Fibroblast of lung (primary cell): ENCODE data around the gene MRPS6. TPM values are rescaled to one million over a fixed set of nuclear protein-coding genes. Genes with fewer than 3 reads are reported as not detected.

Source experiments
- DNase-seq, 2 donors: peaks; one replicate each; pipeline versions ENCODE4 v3.0.0 to v3.0.0-alpha.2; 2010; ENCODE audit warnings: low read depth in 2 of 2
- H2AFZ ChIP-seq: 2 replicates; pipeline ENCODE4 v1.5.1; 2012; ENCODE audit warnings: low read length, control low read depth, inconsistent platforms
- H3K27ac ChIP-seq: 2 replicates; pipeline ENCODE4 v1.5.1; 2011; ENCODE audit warnings: low read length, control low read depth; ENCODE audit not compliant: insufficient read depth
- H3K27me3 ChIP-seq: 2 replicates; pipeline ENCODE4 v1.5.1; 2011; ENCODE audit warnings: mild to moderate bottlenecking, low read length; ENCODE audit not compliant: control insufficient read depth, insufficient read depth
- H3K36me3 ChIP-seq: 2 replicates; pipeline ENCODE4 v1.5.1; 2011; ENCODE audit warnings: low read length; ENCODE audit not compliant: control insufficient read depth, insufficient read depth
- H3K4me1 ChIP-seq: 2 replicates; pipeline ENCODE4 v1.5.1; 2011; ENCODE audit warnings: low read length; ENCODE audit not compliant: control insufficient read depth, insufficient read depth; ENCODE audit errors: extremely low read depth
- H3K4me2 ChIP-seq: 2 replicates; pipeline ENCODE4 v1.5.1; 2011; ENCODE audit warnings: low read length, control low read depth; ENCODE audit not compliant: insufficient read depth; ENCODE audit errors: extremely low read depth
- H3K4me3 ChIP-seq, 4 experiments: fragments of 200-600 bp in 1 of 4; sonication (generic) in 1 of 4; replicated peaks in 1 of 4; 2 replicates each; pipeline ENCODE4 v1.5.1; 2011 to 2016; ENCODE audit warnings: low read length in 4 of 4, low read depth in 3 of 4, mild to moderate bottlenecking in 3 of 4, control low read depth in 2 of 4, inconsistent platforms in 1 of 4, mixed read lengths in 1 of 4; ENCODE audit not compliant: insufficient read depth in 1 of 4; ENCODE audit errors: control extremely low read depth in 1 of 4
- H3K79me2 ChIP-seq: 2 replicates; pipeline ENCODE4 v1.5.1; 2012; ENCODE audit warnings: mild to moderate bottlenecking, low read length, inconsistent platforms; ENCODE audit not compliant: control insufficient read depth, insufficient read depth
- H3K9ac ChIP-seq: 2 replicates; pipeline ENCODE4 v1.5.1; 2011; ENCODE audit warnings: mild to moderate bottlenecking, low read length, control low read depth; ENCODE audit not compliant: insufficient read depth
- H3K9me3 ChIP-seq: 2 replicates; pipeline ENCODE4 v1.5.1; 2012; ENCODE audit warnings: low read depth, low read length; ENCODE audit not compliant: control insufficient read depth, insufficient read depth
- H4K20me1 ChIP-seq: 2 replicates; pipeline ENCODE4 v1.5.1; 2011; ENCODE audit warnings: low read length; ENCODE audit not compliant: control insufficient read depth, insufficient read depth; ENCODE audit errors: extremely low read depth
- EZH2 ChIP-seq: IDR thresholded peaks from 2 replicates; pipeline ENCODE4 v1.5.1; 2012; ENCODE audit warnings: low read length, control low read depth, mild to moderate bottlenecking; ENCODE audit errors: missing control alignments
- polyA plus RNA-seq, 2 donors: library from polyadenylated mRNA; depleted of rRNA in 1 of 2; stranded (reverse) in 1 of 2; unstranded in 1 of 2; fragments of >200 nt; gene quantifications; 2 replicates each; pipeline ENCODE4 v1.2.1, GENCODE V29; 2011 to 2012; ENCODE audit warnings: missing spikeins in 1 of 2
- total RNA-seq: library from RNA; depleted of rRNA; stranded (reverse); fragments of >200 nt; gene quantifications from 2 replicates; pipeline ENCODE4 v1.2.1, GENCODE V29; 2014
- TF ChIP-seq, protein P1 (sequence below), 2 donors: IDR thresholded peaks in 1 of 2; conservative IDR thresholded peaks in 1 of 2; 1 replicate in 1 of 2; 2 replicates in 1 of 2; pipeline ENCODE4 v1.5.1; 2011 to 2012; ENCODE audit warnings: low read length in 2 of 2, control low read depth in 1 of 2, inconsistent platforms in 1 of 2, low read depth in 1 of 2, mild to moderate bottlenecking in 1 of 2

The MRPS6 gene
- total and polyA plus RNA-seq, 2 donors (not counting 1 experiment from before 2014, with no cell fraction given): 20.0 to 45.6 TPM

DNA sequence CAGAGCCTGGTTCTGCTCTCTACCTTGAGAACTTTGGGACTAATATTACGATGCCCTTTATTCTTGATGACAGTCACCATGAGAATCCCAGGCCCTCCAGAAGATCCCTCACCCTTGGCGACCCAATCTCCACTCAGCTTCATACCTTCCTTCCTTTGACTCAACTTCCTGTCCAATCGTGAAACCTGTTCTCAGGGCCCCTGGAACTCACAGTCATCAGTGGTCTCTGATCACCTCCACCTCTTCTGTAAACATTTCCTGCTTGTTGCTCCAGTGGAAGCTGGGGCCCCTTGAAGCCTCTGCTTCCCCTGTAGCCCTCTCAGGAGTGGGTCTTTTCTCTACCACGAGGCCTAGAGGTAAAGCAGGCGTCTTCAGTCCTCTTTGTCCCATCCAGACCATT is 79.1 kb downstream of the MRPS6 start:
- Histone ChIP-seq H3K4me1 (peaks cover 3% of the 10 kb centered on the region), H3K36me3 (no peaks in the 10 kb centered on the region), H3K4me2 (no peak overlapping the region), H3K4me3 (no peak overlapping the region), H4K20me1 (no peaks in the 10 kb centered on the region), H3K27ac (no peak overlapping the region), H3K27me3 (no peaks in the 10 kb centered on the region), H3K9me3 (no peaks in the 10 kb centered on the region), H3K9ac (no peak overlapping the region), H2AFZ (no peak overlapping the region), H3K79me2 (no peaks in the 10 kb centered on the region)
- no peak for DNase-seq
- TF ChIP-seq, protein P1, sequence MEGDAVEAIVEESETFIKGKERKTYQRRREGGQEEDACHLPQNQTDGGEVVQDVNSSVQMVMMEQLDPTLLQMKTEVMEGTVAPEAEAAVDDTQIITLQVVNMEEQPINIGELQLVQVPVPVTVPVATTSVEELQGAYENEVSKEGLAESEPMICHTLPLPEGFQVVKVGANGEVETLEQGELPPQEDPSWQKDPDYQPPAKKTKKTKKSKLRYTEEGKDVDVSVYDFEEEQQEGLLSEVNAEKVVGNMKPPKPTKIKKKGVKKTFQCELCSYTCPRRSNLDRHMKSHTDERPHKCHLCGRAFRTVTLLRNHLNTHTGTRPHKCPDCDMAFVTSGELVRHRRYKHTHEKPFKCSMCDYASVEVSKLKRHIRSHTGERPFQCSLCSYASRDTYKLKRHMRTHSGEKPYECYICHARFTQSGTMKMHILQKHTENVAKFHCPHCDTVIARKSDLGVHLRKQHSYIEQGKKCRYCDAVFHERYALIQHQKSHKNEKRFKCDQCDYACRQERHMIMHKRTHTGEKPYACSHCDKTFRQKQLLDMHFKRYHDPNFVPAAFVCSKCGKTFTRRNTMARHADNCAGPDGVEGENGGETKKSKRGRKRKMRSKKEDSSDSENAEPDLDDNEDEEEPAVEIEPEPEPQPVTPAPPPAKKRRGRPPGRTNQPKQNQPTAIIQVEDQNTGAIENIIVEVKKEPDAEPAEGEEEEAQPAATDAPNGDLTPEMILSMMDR (conservative IDR thresholded peaks at IDR 0.05 in 1 of 2, IDR thresholded peaks at IDR 0.05 in 1 of 2; ENCODE audit: low read depth in 1 of 2, low read length in 2 of 2): no peak
- TF ChIP-seq EZH2: no peak

DNA sequence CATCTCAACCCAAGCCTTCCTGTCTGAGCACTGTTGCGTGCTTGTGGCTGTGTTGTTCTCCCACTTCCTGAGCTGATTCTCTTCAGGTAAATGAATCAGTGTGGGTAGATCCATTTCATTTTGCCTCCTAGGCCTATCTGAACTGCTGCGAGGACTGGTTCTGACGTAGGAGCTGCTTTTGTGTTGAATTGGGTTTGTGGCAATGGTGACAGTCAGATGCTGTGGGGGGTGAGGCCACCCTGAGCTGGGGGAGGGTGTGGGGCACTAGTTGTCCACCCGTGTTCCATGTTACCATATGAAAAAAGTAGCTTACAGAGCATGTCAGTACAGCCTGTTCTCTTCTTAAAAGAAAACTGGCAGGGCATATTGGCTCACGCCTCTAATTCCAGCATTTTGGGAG is 81.5 kb downstream of the MRPS6 start:
- H3K79me2 ChIP-seq: no peaks in the 10 kb centered on the region
- no peaks in the 10 kb centered on the region for H3K4me1 ChIP-seq
- no peaks in the 10 kb centered on the region for H3K27me3 ChIP-seq
- no peak overlapping the region for H2AFZ ChIP-seq
- no peak for DNase-seq
- H3K4me3 ChIP-seq: no peak overlapping the region
- no peak overlapping the region for H3K9ac ChIP-seq
- H3K9me3 ChIP-seq: no peaks in the 10 kb centered on the region
- no peaks in the 10 kb centered on the region for H3K36me3 ChIP-seq
- no peak overlapping the region for H3K4me2 ChIP-seq
- H3K27ac ChIP-seq: no peak overlapping the region
- no peaks in the 10 kb centered on the region for H4K20me1 ChIP-seq
- no peak for TF ChIP-seq EZH2
- TF ChIP-seq, protein P1 (conservative IDR thresholded peaks at IDR 0.05 in 1 of 2, IDR thresholded peaks at IDR 0.05 in 1 of 2; ENCODE audit: low read depth in 1 of 2, low read length in 2 of 2): no peak

DNA sequence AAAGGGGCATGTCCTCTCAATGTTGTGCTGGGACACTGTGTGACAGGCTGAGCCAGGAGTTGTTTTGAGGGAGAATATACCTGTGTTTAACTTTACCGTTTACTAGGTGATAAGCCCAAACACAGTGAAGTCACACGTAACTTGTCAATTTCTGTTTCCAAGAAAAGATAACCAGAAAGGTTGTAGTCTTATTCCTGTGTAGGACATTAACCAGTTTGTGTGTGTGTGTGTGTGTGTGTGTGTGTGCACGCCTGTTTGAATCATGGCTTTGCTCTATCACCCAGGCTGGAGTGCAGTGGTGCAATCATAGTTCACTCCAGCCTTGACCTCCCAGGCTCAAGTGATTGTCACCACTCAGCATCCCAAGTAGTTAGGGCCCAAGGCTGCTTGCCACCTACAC is 83.6 kb downstream of the MRPS6 start:
- Histone ChIP-seq H3K4me3 (no peak overlapping the region), H3K4me1 (no peaks in the 10 kb centered on the region), H3K4me2 (no peak overlapping the region), H3K79me2 (no peaks in the 10 kb centered on the region), H3K9me3 (no peaks in the 10 kb centered on the region), H3K9ac (no peak overlapping the region), H2AFZ (no peak overlapping the region), H3K36me3 (no peaks in the 10 kb centered on the region), H4K20me1 (no peaks in the 10 kb centered on the region), H3K27ac (no peak overlapping the region), H3K27me3 (no peaks in the 10 kb centered on the region)
- TF ChIP-seq, protein P1 (conservative IDR thresholded peaks at IDR 0.05 in 1 of 2, IDR thresholded peaks at IDR 0.05 in 1 of 2; ENCODE audit: low read depth in 1 of 2, low read length in 2 of 2): no peak
- TF ChIP-seq EZH2: no peak
- no peak for DNase-seq
